ENCODE data around the gene LMAN2. TPM values are rescaled to one million over a fixed set of nuclear protein-coding genes. Genes with fewer than 3 reads are reported as not detected.

The LMAN2 gene
- total RNA-seq, 2 donors from 2014 or later: 119 to 128 TPM

GRCh38 chr5:177367981-177368868, 16.8 kb upstream of the LMAN2 start:
- H3K4me1 ChIP-seq (ENCODE audit: control insufficient read depth, insufficient read depth, low read length): peaks cover 7% of the 10 kb centered on the region
- Mint-ChIP-seq H3K9me3 (no peaks in the 10 kb centered on the region), H3K4me1 (peaks cover 21% of the 10 kb centered on the region), H3K36me3 (ENCODE audit: low read depth) (no peaks in the 10 kb centered on the region), H3K27ac (no peak overlapping the region), H3K4me3 (peak overlapping the region; percentile 72), H3K27me3 (ENCODE audit: insufficient read depth) (peaks cover 23% of the 10 kb centered on the region)
- TF ChIP-seq, protein P1, sequence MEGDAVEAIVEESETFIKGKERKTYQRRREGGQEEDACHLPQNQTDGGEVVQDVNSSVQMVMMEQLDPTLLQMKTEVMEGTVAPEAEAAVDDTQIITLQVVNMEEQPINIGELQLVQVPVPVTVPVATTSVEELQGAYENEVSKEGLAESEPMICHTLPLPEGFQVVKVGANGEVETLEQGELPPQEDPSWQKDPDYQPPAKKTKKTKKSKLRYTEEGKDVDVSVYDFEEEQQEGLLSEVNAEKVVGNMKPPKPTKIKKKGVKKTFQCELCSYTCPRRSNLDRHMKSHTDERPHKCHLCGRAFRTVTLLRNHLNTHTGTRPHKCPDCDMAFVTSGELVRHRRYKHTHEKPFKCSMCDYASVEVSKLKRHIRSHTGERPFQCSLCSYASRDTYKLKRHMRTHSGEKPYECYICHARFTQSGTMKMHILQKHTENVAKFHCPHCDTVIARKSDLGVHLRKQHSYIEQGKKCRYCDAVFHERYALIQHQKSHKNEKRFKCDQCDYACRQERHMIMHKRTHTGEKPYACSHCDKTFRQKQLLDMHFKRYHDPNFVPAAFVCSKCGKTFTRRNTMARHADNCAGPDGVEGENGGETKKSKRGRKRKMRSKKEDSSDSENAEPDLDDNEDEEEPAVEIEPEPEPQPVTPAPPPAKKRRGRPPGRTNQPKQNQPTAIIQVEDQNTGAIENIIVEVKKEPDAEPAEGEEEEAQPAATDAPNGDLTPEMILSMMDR (conservative IDR thresholded peaks at IDR 0.05): no peak
- no peaks in the 10 kb centered on the region for H3K27me3 ChIP-seq (ENCODE audit: control insufficient read depth, insufficient read depth, low read length, poor library complexity, severe bottlenecking)
- no peak overlapping the region for H3K27ac ChIP-seq (ENCODE audit: low read depth, low read length)
- no peaks in the 10 kb centered on the region for H3K36me3 ChIP-seq (ENCODE audit: control insufficient read depth, insufficient read depth, low read length)
- no peak overlapping the region for H3K9ac ChIP-seq (ENCODE audit: extremely low read depth, low read length, poor library complexity, severe bottlenecking)
- H3K4me3 ChIP-seq (ENCODE audit: low read length): peak overlapping the region; percentile 78
- WGBS, 2 experiments (ENCODE audit: insufficient coverage in 1 of 2, insufficient read length in 1 of 2): 95 to 96% methylated on average over 26 to 29 of the region's 29 CpGs
- no peaks in the 10 kb centered on the region for H3K9me3 ChIP-seq (ENCODE audit: control insufficient read depth, low read length)
- DNase-seq: peak; percentile 53

DNA sequence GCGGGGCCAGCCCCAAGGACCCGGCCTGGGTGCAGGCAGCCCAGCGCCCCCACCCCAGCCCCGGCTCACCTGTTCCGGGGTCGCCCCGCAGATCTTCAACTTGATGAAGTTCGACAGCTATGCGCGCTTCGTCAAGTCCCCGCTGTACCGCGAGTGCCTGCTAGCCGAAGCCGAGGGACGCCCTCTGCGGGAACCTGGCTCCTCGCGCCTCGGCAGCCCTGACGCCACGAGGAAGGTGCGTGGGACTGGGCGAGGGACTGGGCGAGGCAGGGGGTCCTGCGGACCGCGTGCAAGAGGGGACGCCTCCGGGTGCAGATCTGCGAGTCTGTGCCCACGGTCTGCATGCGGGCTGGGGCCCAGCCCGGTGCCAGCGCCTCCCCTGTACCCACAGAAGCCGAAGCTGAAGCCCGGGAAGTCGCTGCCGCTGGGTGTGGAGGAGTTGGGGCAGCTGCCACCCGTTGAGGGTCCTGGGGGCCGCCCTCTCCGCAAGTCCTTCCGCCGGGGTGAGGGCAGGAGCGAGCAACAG, 15.9 kb upstream of the LMAN2 start:
- WGBS, 2 experiments (ENCODE audit: insufficient coverage in 1 of 2, insufficient read length in 1 of 2): 26 to 43% methylated on average over 21 to 46 of the region's 46 CpGs
- Mint-ChIP-seq H3K27me3 (ENCODE audit: insufficient read depth) (peaks cover 27% of the 10 kb centered on the region), H3K27ac (no peak overlapping the region), H3K9me3 (no peaks in the 10 kb centered on the region), H3K4me1 (peaks cover 22% of the 10 kb centered on the region), H3K4me3 (peak overlapping the region; percentile 72), H3K36me3 (ENCODE audit: low read depth) (no peaks in the 10 kb centered on the region)
- H3K36me3 ChIP-seq (ENCODE audit: control insufficient read depth, insufficient read depth, low read length): no peaks in the 10 kb centered on the region
- peaks cover 7% of the 10 kb centered on the region for H3K4me1 ChIP-seq (ENCODE audit: control insufficient read depth, insufficient read depth, low read length)
- TF ChIP-seq, protein P1 (conservative IDR thresholded peaks at IDR 0.05): no peak
- H3K9me3 ChIP-seq (ENCODE audit: control insufficient read depth, low read length): no peaks in the 10 kb centered on the region
- peak overlapping the region; percentile 78 for H3K4me3 ChIP-seq (ENCODE audit: low read length)
- no peak overlapping the region for H3K9ac ChIP-seq (ENCODE audit: extremely low read depth, low read length, poor library complexity, severe bottlenecking)
- H3K27me3 ChIP-seq (ENCODE audit: control insufficient read depth, insufficient read depth, low read length, poor library complexity, severe bottlenecking): peaks cover 3% of the 10 kb centered on the region
- H3K27ac ChIP-seq (ENCODE audit: low read depth, low read length): no peak overlapping the region
- DNase-seq: no peak

DNA sequence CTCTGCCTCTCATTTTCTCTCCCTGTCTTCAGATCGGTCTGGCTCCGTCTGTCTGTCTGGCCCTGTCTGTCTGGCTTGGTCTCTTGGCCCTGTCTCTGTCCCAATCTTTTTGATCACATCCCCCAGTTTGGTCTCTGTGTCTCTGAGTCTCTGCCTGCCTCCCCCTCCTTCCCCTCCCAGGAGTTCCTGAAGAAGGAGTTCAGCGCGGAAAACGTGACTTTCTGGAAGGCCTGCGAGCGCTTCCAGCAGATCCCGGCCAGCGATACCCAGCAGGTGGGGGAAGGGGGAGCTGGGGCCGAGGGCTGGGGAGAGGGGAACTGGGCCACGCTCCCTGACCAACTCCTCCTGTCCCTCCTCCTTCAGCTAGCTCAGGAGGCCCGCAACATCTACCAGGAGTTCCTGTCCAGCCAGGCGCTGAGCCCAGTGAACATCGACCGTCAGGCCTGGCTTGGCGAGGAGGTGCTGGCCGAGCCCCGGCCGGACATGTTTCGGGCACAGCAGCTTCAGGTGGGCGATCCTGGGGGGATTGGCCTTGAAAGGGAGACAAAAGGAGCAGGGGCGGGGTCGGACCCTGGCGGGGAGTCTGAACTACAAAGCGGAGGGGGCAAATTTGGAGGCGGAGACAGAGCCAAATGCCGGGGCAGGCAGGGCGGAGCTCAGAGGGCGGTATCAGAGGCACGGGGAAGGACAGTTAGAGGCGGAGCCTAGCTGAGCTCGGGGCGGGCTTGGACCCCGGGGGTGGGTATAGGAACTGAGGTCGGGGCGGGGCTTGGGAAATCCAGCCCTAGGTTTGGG, 15.3 kb upstream of the LMAN2 start:
- whole genome bisulfite sequencing, 2 experiments (ENCODE audit: insufficient coverage in 1 of 2, insufficient read length in 1 of 2): 3 to 21% methylated on average over 2 to 35 of the region's 36 CpGs
- peak overlapping the region; percentile 96 for H3K27ac Mint-ChIP-seq
- no peaks in the 10 kb centered on the region for H3K36me3 ChIP-seq (ENCODE audit: control insufficient read depth, insufficient read depth, low read length)
- peak overlapping the region; percentile 80 for H3K27ac ChIP-seq (ENCODE audit: low read depth, low read length)
- peaks cover 7% of the 10 kb centered on the region for H3K4me1 ChIP-seq (ENCODE audit: control insufficient read depth, insufficient read depth, low read length)
- peak overlapping the region; percentile 59 for H3K9ac ChIP-seq (ENCODE audit: extremely low read depth, low read length, poor library complexity, severe bottlenecking)
- TF ChIP-seq, protein P1 (conservative IDR thresholded peaks at IDR 0.05): no peak
- no peaks in the 10 kb centered on the region for H3K36me3 Mint-ChIP-seq (ENCODE audit: low read depth)
- peaks cover 27% of the 10 kb centered on the region for H3K4me1 Mint-ChIP-seq
- H3K27me3 Mint-ChIP-seq (ENCODE audit: insufficient read depth): peaks cover 32% of the 10 kb centered on the region
- H3K9me3 ChIP-seq (ENCODE audit: control insufficient read depth, low read length): no peaks in the 10 kb centered on the region
- no peaks in the 10 kb centered on the region for H3K9me3 Mint-ChIP-seq
- DNase-seq: peak; percentile 98
- H3K4me3 Mint-ChIP-seq: peak overlapping the region; percentile 72
- peak overlapping the region; percentile 78 for H3K4me3 ChIP-seq (ENCODE audit: low read length)
- H3K27me3 ChIP-seq (ENCODE audit: control insufficient read depth, insufficient read depth, low read length, poor library complexity, severe bottlenecking): peaks cover 10% of the 10 kb centered on the region

Data from endodermal cell (in vitro differentiated cells).